Stimulated activated CD4-positive, alpha-beta T cell treated with anti-CD3 and anti-CD28 coated beads, Interleukin-1b, Interleukin-23, amount 100 ng/mL, for 4 hours (primary cell): ENCODE data around the gene CEP131.

Source experiments
- DNase-seq, 2 donors: peaks; one replicate each; pipeline ENCODE4 v3.0.0-alpha.2; 2020; ENCODE audit warnings: low read depth in 2 of 2

Gene CEP131

GRCh38 chr17:81251709-81252301 lies 29.0 kb upstream of the CEP131 start:
- DNase-seq, result no peak

GRCh38 chr17:81251094-81251708 lies 28.4 kb upstream of the CEP131 start:
- DNase-seq, result no peak

GRCh38 chr17:81250286-81251093 lies 27.7 kb upstream of the CEP131 start:
- DNase-seq, result no peak

GRCh38 chr17:81249223-81250040 lies 26.7 kb upstream of the CEP131 start:
- no peak for DNase-seq

GRCh38 chr17:81248649-81249048 lies 25.9 kb upstream of the CEP131 start:
- no peak for DNase-seq

- no peak for DNase-seq
Measured at GRCh38 chr17:81247339-81247990, 24.7 kb upstream of the CEP131 start.

GRCh38 chr17:81246679-81247338 lies 24.0 kb upstream of the CEP131 start:
- no peak for DNase-seq

GRCh38 chr17:81246343-81246670 lies 23.5 kb upstream of the CEP131 start:
- DNase-seq, result no peak

- no peak for DNase-seq
Measured at GRCh38 chr17:81245665-81246342, 23.0 kb upstream of the CEP131 start.

- DNase-seq, result no peak
Measured at GRCh38 chr17:81245024-81245664, 22.4 kb upstream of the CEP131 start.

- DNase-seq, result no peak
Measured at GRCh38 chr17:81244358-81245023, 21.7 kb upstream of the CEP131 start.

GRCh38 chr17:81243333-81243664 lies 20.5 kb upstream of the CEP131 start:
- no peak for DNase-seq

- no peak for DNase-seq
Measured at GRCh38 chr17:81242421-81243332, 19.9 kb upstream of the CEP131 start.

GRCh38 chr17:81241648-81242420 lies 19.1 kb upstream of the CEP131 start:
- DNase-seq, result peak; percentile 45 to 56

- DNase-seq, result no peak
Measured at GRCh38 chr17:81241203-81241602, 18.4 kb upstream of the CEP131 start.

- DNase-seq, result no peak
Measured at GRCh38 chr17:81240761-81241160, 18.0 kb upstream of the CEP131 start.

- peak in 1 of 2 donors; percentile 49 for DNase-seq
Measured at GRCh38 chr17:81239714-81240555, 17.2 kb upstream of the CEP131 start.
